Right lobe of liver (tissue), 6 donors: ENCODE results near the gene PEX13. TPM values are rescaled to one million over a fixed set of nuclear protein-coding genes. Genes with fewer than 3 reads are reported as not detected.

Experiments used
- ATAC-seq, 4 donors: fragments of 200-7000 bp; cut with Tn5 transposase; one replicate each; pipeline ENCODE4 v1.9.1; 2020; ENCODE audit warnings: mild to moderate bottlenecking in 4 of 4, moderate library complexity in 4 of 4
- DNase-seq, 3 donors: peaks; one replicate each; pipeline ENCODE4 v3.0.0-alpha.2; 2020
- H3K27ac ChIP-seq, 3 donors: fragments of 200-600 bp; one replicate each; pipeline ENCODE4 v1.8.0; 2022
- H3K27me3 ChIP-seq, 2 donors: fragments of 200-600 bp; one replicate each; pipeline ENCODE4 v1.8.0; 2022
- H3K36me3 ChIP-seq, 4 donors: fragments of 200-600 bp; sonication (generic) in 1 of 4; one replicate each; pipeline versions ENCODE4 v1.5.1 to v1.8.0; 2017 to 2022; ENCODE audit warnings: control low read depth in 1 of 4
- H3K4me1 ChIP-seq, 4 donors: fragments of 200-600 bp; sonication (generic) in 1 of 4; one replicate each; pipeline versions ENCODE4 v1.5.1 to v1.8.0; 2017 to 2022; ENCODE audit warnings: control low read depth in 1 of 4
- H3K4me3 ChIP-seq, 3 donors: fragments of 200-600 bp; one replicate each; pipeline ENCODE4 v1.8.0; 2022
- H3K9me3 ChIP-seq, 4 donors: fragments of 200-600 bp; sonication (generic) in 1 of 4; one replicate each; pipeline versions ENCODE4 v1.5.1 to v1.8.0; 2017 to 2022; ENCODE audit warnings: control low read depth in 1 of 4
- POLR2A ChIP-seq: fragments of 450-650 bp; IDR thresholded peaks from one replicate; pipeline ENCODE4 v1.6.1; 2017; ENCODE audit warnings: antibody characterized with exemption, mild to moderate bottlenecking
- WGBS: methylation state at CpG from one replicate; pipeline ENCODE4 v1.1.6; 2018; ENCODE audit warnings: low coverage, low lambda C conversion rate; ENCODE audit not compliant: insufficient coverage; ENCODE audit errors: missing lambda C conversion rate; 5-methylcytosine and 5-hydroxymethylcytosine counted together
- intact Hi-C, 2 donors: fragments of 100-400 bp; cut with DNase I; formaldehyde crosslinking; loops; one replicate each; pipeline versions ENCODE4 v1.11.2 to v1.14.1; 2022
- long read RNA-seq: library from polyadenylated mRNA; unstranded; transcript quantifications from one replicate; pipeline ENCODE4 v2.0.0, GENCODE V29; 2019
- total RNA-seq, 6 experiments: library from RNA; depleted of rRNA in 2 of 6; stranded (reverse); fragments of >200 nt in 2 of 6; fragmentation: NEBNext Ultra II Directional in 3 of 6; extraction: Animal tissue kit (Norgen Biotek cat#: 25700) in 3 of 6; gene quantifications; one replicate each; pipeline versions ENCODE4 v1.1.0 to v1.2.4, GENCODE V29; 2016 to 2023
- TF ChIP-seq, protein P1 (sequence below), 4 donors: fragments of 200-600 bp in 3 of 4; fragments of 450-650 bp in 1 of 4; IDR thresholded peaks; one replicate each; pipeline versions ENCODE4 v1.5.1 to v1.8.0; 2016 to 2022; ENCODE audit warnings: antibody characterized with exemption in 4 of 4, mild to moderate bottlenecking in 2 of 4
- donor health status: DM: no; HTN: yes; CAD: no.
- donor health status: DM: no; HTN: no; CAD: no.
- donor health status: DM: no; HTN: no; CAD: no.
- donor health status: DM: no; HTN: yes; CAD: no.
- donor health status: DM: no; HTN: yes; CAD: no.

The PEX13 gene, protein sequence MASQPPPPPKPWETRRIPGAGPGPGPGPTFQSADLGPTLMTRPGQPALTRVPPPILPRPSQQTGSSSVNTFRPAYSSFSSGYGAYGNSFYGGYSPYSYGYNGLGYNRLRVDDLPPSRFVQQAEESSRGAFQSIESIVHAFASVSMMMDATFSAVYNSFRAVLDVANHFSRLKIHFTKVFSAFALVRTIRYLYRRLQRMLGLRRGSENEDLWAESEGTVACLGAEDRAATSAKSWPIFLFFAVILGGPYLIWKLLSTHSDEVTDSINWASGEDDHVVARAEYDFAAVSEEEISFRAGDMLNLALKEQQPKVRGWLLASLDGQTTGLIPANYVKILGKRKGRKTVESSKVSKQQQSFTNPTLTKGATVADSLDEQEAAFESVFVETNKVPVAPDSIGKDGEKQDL
- 10 to 100 TPM; 23.0 to 34.3 (median 26.3) TPM for total RNA-seq
- long read RNA-seq, full-length matches to known transcripts, result 8 of 9 reads
- long read RNA-seq, partial matches to known transcripts, result 1 of 9 reads
- long read RNA-seq, other reads (novel, unspliced or antisense), result 0 of 9 reads

DNA sequence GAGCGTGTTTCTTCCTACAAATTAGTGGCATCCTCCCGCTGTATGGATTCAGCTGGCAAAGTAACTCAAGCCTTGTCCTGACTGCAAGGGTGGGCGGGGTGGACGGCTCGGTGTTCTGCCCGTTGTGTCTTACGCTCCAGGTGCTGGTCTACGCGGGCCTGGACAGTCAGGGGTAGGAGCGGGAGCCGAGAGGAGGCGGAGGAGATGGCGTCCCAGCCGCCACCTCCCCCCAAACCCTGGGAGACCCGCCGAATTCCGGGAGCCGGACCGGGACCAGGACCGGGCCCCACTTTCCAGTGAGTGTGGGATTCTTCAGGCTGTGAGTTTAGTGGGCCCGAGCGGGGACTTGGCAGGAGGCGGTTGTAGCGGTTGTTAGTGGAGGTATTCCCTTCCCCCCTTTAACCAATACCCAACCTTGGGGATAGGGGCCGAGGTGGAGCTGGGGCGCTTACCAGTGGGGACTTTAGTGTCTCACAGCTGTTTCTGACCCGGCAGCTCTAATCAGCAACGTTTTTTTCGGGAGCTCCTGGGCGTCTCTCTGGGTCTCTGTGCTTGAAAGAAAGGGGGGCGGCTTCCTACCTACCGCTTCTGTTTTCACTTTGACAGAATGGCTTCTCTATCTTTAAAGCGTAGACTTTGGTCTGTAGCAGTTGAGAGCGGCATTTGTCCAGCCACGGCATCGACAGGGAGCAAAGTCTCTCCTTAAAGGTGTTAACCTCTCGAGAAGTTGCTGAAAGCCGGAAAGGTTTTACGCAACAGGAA is at the start of gene PEX13, which contains the start of gene PUS10:
Gene PEX13 (plus strand): TSS at position 165 of the 762 bp plus-strand sequence. CDS start 40 bp downstream, at position 205.
Gene PUS10 (minus strand): TSS at position 700 of the 762 bp plus-strand sequence. CDS start 6,365 bp downstream, outside the sequence.
- peak; percentile 87 to 96 (median 91) for ATAC-seq

DNA sequence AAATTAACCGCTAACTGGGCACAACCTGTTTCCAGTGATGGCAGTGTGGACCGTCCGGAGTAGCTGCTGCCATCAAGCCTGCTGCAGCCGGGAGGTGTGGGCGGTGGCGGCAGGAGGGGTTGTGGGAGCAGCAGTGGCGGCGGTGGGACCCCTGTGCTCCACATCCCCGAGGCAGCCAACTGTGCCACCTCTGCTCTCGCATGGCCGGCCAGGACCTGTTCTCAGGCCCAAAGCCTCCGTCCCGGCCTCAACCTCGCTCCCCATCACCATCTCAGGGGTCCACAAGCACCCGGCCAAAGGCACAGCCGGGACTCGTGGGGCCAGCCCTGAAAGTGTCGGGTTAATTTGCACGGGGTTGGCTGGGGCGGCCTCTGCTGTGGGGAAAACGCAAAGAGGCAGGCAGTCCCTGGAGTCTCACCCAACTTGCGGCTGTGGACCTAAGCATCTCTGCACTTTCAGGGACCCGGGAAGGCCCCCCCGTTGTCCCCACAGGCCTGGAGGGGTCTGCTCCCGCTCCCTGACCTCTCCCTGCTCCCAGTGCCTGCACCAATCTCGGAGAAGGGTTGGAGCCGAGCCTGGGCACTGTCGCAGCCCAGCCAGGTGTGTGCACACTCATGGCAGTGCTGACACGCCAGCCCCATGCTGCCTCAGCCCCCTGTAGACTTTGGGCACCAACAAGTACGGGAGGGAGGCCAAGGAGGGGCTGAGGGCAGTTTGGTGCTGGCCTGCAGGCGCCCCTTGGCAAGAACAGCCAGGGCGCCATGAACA is 44.4 kb upstream of the PEX13 start:
- no peak overlapping the region for H3K4me3 ChIP-seq
- H3K27ac ChIP-seq, result no peak overlapping the region
- WGBS, result 100% methylated on average over 1 of the region's 32 CpGs
- ATAC-seq (peak in 1 of 4 donors; percentile 42), DNase-seq (no peak)
- peaks cover 0 to 13% (median 0%) of the 10 kb centered on the region in 4 donors for H3K4me1 ChIP-seq
- intact Hi-C loops, result no loop called here
- TF ChIP-seq POLR2A, result no peak
- TF ChIP-seq, protein P1, sequence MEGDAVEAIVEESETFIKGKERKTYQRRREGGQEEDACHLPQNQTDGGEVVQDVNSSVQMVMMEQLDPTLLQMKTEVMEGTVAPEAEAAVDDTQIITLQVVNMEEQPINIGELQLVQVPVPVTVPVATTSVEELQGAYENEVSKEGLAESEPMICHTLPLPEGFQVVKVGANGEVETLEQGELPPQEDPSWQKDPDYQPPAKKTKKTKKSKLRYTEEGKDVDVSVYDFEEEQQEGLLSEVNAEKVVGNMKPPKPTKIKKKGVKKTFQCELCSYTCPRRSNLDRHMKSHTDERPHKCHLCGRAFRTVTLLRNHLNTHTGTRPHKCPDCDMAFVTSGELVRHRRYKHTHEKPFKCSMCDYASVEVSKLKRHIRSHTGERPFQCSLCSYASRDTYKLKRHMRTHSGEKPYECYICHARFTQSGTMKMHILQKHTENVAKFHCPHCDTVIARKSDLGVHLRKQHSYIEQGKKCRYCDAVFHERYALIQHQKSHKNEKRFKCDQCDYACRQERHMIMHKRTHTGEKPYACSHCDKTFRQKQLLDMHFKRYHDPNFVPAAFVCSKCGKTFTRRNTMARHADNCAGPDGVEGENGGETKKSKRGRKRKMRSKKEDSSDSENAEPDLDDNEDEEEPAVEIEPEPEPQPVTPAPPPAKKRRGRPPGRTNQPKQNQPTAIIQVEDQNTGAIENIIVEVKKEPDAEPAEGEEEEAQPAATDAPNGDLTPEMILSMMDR (IDR thresholded peaks at IDR 0.05), result no peak
- no peaks in the 10 kb centered on the region for H3K27me3 ChIP-seq
- no peaks in the 10 kb centered on the region for H3K36me3 ChIP-seq
- H3K9me3 ChIP-seq, result no peaks in the 10 kb centered on the region

More for the DNA sequence above, at the start of gene PEX13, which contains the start of gene PUS10:
- peak within 1 kb of the TSS; percentile 90 to 95 (median 92) for H3K27ac ChIP-seq
- peak; percentile 75 for TF ChIP-seq POLR2A
- TF ChIP-seq, protein P1 (IDR thresholded peaks at IDR 0.05), result no peak
- peak within 1 kb of the TSS; percentile 73 to 95 (median 83) for H3K4me3 ChIP-seq
- no peaks in the 10 kb centered on the region for H3K36me3 ChIP-seq
- 0% methylated on average over 13 of the region's 39 CpGs for WGBS
- intact Hi-C loops, result no loop called here
- peaks cover 0 to 27% (median 4%) of the 10 kb centered on the region in 4 donors for H3K4me1 ChIP-seq
- no peaks in the 10 kb centered on the region for H3K27me3 ChIP-seq
- DNase-seq, result peak; percentile 81 to 90 (median 87)
- no peaks in the 10 kb centered on the region for H3K9me3 ChIP-seq

DNA sequence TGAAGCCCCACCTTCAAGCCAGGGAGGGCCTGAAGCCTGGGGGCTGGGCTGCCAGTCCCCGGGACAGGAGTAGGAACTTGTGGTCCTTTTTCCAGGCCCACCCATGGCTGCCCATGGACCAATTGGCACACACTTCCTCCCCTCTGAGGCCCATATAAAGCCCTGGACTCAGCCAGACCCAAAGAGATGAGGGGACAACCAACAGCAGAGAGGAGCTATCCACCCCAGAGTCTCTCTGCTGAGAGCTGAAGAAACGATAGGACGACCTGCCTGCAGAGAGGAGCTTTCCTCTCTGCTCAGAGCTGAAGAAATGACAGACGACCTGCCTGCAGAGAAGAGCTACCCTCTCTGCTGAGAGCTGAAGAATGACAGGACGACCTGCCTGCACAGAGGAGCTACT is 43.8 kb upstream of the PEX13 start:
- intact Hi-C loops, result no loop called here
- Histone ChIP-seq H3K36me3 (no peaks in the 10 kb centered on the region), H3K27me3 (no peaks in the 10 kb centered on the region), H3K27ac (no peak overlapping the region), H3K4me3 (no peak overlapping the region), H3K9me3 (no peaks in the 10 kb centered on the region), H3K4me1 (peaks cover 0 to 13% (median 0%) of the 10 kb centered on the region in 4 donors)
- DNase-seq (no peak), ATAC-seq (no peak)
- WGBS, result 65% methylated on average over 2 of the region's 5 CpGs
- TF ChIP-seq POLR2A, result no peak
- TF ChIP-seq, protein P1 (IDR thresholded peaks at IDR 0.05), result no peak

DNA sequence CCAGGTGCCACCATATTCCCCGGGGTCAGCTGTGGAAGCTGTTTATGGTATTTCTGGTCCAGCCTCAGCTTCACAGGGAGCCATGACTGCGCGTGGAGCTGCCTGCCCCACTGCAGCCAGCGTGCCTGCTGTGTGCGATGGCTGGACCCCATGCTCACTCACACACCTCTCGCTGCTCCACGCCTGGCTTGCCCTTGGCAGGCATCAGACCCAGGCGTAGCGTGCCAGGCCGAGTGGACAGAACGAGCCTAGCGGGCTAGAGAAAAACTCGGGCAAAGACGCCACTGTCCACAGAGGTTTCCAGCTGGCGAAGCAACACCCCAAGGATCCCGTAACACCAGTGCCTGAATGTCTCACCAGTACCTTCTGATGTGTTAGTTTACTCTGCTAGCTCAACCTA is 42.9 kb upstream of the PEX13 start:
- WGBS, result no CpG with 5 or more reads among the region's 16 CpGs
- Histone ChIP-seq H3K36me3 (no peaks in the 10 kb centered on the region), H3K4me3 (no peak overlapping the region), H3K9me3 (no peaks in the 10 kb centered on the region), H3K27ac (no peak overlapping the region), H3K27me3 (no peaks in the 10 kb centered on the region), H3K4me1 (peaks cover 0 to 13% (median 0%) of the 10 kb centered on the region in 4 donors)
- intact Hi-C loops, result no loop called here
- TF ChIP-seq POLR2A, result no peak
- TF ChIP-seq, protein P1 (IDR thresholded peaks at IDR 0.05), result no peak
- ATAC-seq, result no peak
- no peak for DNase-seq
